ENCODE measurements around the gene SUCLG1. TPM values are rescaled to one million over a fixed set of nuclear protein-coding genes. Genes with fewer than 3 reads are reported as not detected.

The SUCLG1 gene
- total RNA-seq: 23.2 TPM

GRCh38 chr2:84459018-84459943 is at the start of gene SUCLG1:
Gene SUCLG1, minus strand, starts transcription at chr2:84459280. Its CDS starts 11 bp downstream, at chr2:84459269.
- Histone ChIP-seq H3K27ac (peak within 1 kb of the TSS; percentile 84 to 86), H3K4me3 (peak within 1 kb of the TSS; percentile 86 to 90), H3K4me1 (peaks cover 0 to 9% of the 10 kb centered on the region in 2 donors), H3K9me3 (no peaks in the 10 kb centered on the region), H3K27me3 (no peaks in the 10 kb centered on the region), H3K36me3 (no peaks in the 10 kb centered on the region)
- DNase-seq (ENCODE audit: low spot score in 2 of 2): peak; percentile 37 to 91
- intact Hi-C loops (cut with DNase I): loop anchor here (2.0 kb wide), 1 partner anchor 58 kb away; the partner anchor contains the start of gene DNAH6
- TF ChIP-seq, protein P1, sequence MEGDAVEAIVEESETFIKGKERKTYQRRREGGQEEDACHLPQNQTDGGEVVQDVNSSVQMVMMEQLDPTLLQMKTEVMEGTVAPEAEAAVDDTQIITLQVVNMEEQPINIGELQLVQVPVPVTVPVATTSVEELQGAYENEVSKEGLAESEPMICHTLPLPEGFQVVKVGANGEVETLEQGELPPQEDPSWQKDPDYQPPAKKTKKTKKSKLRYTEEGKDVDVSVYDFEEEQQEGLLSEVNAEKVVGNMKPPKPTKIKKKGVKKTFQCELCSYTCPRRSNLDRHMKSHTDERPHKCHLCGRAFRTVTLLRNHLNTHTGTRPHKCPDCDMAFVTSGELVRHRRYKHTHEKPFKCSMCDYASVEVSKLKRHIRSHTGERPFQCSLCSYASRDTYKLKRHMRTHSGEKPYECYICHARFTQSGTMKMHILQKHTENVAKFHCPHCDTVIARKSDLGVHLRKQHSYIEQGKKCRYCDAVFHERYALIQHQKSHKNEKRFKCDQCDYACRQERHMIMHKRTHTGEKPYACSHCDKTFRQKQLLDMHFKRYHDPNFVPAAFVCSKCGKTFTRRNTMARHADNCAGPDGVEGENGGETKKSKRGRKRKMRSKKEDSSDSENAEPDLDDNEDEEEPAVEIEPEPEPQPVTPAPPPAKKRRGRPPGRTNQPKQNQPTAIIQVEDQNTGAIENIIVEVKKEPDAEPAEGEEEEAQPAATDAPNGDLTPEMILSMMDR (IDR thresholded peaks at IDR 0.05): no peak

GRCh38 chr2:84498150-84498799 is 39.2 kb upstream of the SUCLG1 start:
- no peak for DNase-seq (ENCODE audit: low spot score in 2 of 2)
- no peaks in the 10 kb centered on the region for H3K36me3 ChIP-seq
- H3K27me3 ChIP-seq: no peaks in the 10 kb centered on the region
- no peaks in the 10 kb centered on the region for H3K9me3 ChIP-seq
- TF ChIP-seq, protein P1 (IDR thresholded peaks at IDR 0.05): no peak
- no peaks in the 10 kb centered on the region for H3K4me1 ChIP-seq
- intact Hi-C loops (cut with DNase I): loop anchor here (10.0 kb wide), 1 partner anchor 137 kb away; no protein-coding TSS in a partner anchor
- no peak overlapping the region for H3K4me3 ChIP-seq
- H3K27ac ChIP-seq: no peak overlapping the region

DNA sequence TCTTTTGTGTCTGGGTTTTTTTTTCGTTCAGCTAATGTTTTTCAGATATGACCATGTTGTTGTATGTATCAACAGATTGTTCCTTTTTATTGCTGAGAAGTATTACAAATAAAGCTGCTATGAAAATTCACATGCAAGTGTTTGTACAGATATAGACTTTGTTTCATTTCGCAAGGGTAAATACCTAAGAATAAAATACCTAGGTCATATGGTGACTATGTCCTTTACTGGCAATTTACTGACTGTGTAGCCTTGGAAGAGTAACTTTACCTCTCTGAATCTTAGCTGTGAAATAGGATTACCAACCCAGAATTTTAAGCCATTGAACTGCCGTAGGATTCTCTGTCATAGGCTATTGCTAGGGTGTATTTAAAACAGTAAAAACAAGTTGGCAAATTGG is 38.2 kb upstream of the SUCLG1 start:
- Histone ChIP-seq H3K27ac (no peak overlapping the region), H3K27me3 (no peaks in the 10 kb centered on the region), H3K4me3 (no peak overlapping the region), H3K36me3 (no peaks in the 10 kb centered on the region), H3K9me3 (no peaks in the 10 kb centered on the region), H3K4me1 (no peaks in the 10 kb centered on the region)
- no peak for DNase-seq (ENCODE audit: low spot score in 2 of 2)
- TF ChIP-seq, protein P1 (IDR thresholded peaks at IDR 0.05): no peak
- intact Hi-C loops (cut with DNase I): loop anchor here (10.0 kb wide), 1 partner anchor 138 kb away; no protein-coding TSS in a partner anchor

GRCh38 chr2:84496386-84496785 is 37.3 kb upstream of the SUCLG1 start:
- Histone ChIP-seq H3K36me3 (no peaks in the 10 kb centered on the region), H3K9me3 (no peaks in the 10 kb centered on the region), H3K4me3 (no peak overlapping the region), H3K27ac (no peak overlapping the region), H3K27me3 (no peaks in the 10 kb centered on the region), H3K4me1 (no peaks in the 10 kb centered on the region)
- DNase-seq (ENCODE audit: low spot score in 2 of 2): no peak
- TF ChIP-seq, protein P1 (IDR thresholded peaks at IDR 0.05): no peak
- intact Hi-C loops (cut with DNase I): loop anchor here (10.0 kb wide), 1 partner anchor 138 kb away; no protein-coding TSS in a partner anchor

- no peak for DNase-seq (ENCODE audit: low spot score in 2 of 2)
- intact Hi-C loops (cut with DNase I): loop anchor here (2.0 to 10.0 kb wide), 3 partner anchors 139 to 431 kb away; partner anchors contain the start of gene TRABD2A
Observed at GRCh38 chr2:84495539-84496146, 36.6 kb upstream of the SUCLG1 start.

More at GRCh38 chr2:84495539-84496146, 36.6 kb upstream of the SUCLG1 start:
- no peaks in the 10 kb centered on the region for H3K9me3 ChIP-seq
- TF ChIP-seq, protein P1 (IDR thresholded peaks at IDR 0.05): peak; percentile 39 to 60 (median 47)
- no peaks in the 10 kb centered on the region for H3K4me1 ChIP-seq
- no peaks in the 10 kb centered on the region for H3K36me3 ChIP-seq
- H3K27me3 ChIP-seq: no peaks in the 10 kb centered on the region
- no peak overlapping the region for H3K27ac ChIP-seq
- H3K4me3 ChIP-seq: no peak overlapping the region

All from ascending aorta (tissue), 2 donors.